AG09309 (cell line): ENCODE data around the gene PIK3R6.

Source experiments
- DNase-seq: peaks from one replicate; pipeline ENCODE4 v3.0.0-alpha.2; 2010; ENCODE audit warnings: low read depth
- H3K4me3 ChIP-seq: 2 replicates; pipeline ENCODE4 v1.5.1; 2011; ENCODE audit warnings: mild to moderate bottlenecking, low read depth, low read length, moderate library complexity; ENCODE audit not compliant: control insufficient read depth
- CTCF ChIP-seq: IDR thresholded peaks from 2 replicates; pipeline ENCODE4 v1.5.1; 2011; ENCODE audit warnings: mild to moderate bottlenecking, low read depth, low read length, inconsistent platforms; ENCODE audit not compliant: insufficient read depth, control insufficient read depth; ENCODE audit errors: missing control alignments

The PIK3R6 gene

GRCh38 chr17:8867361-8867981 lies at the start of gene PIK3R6:
Gene PIK3R6, minus strand, starts transcription at chr17:8867674. Its CDS starts 17,880 bp downstream, at chr17:8849794.
- H3K4me3 ChIP-seq = no peak within 1 kb of the TSS
- no peak for TF ChIP-seq CTCF
- DNase-seq = no peak

- no peak for DNase-seq
Measured at GRCh38 chr17:8916466-8916865, 49.0 kb upstream of the PIK3R6 start.

GRCh38 chr17:8914554-8914953 lies 47.1 kb upstream of the PIK3R6 start:
- no peak for TF ChIP-seq CTCF
- no peak for DNase-seq
- no peak overlapping the region for H3K4me3 ChIP-seq

More at GRCh38 chr17:8916466-8916865, 49.0 kb upstream of the PIK3R6 start:
- TF ChIP-seq CTCF = no peak
- H3K4me3 ChIP-seq = no peak overlapping the region

GRCh38 chr17:8913879-8914278 lies 46.4 kb upstream of the PIK3R6 start:
- no peak for DNase-seq
- H3K4me3 ChIP-seq = no peak overlapping the region
- no peak for TF ChIP-seq CTCF

- no peak for DNase-seq
- H3K4me3 ChIP-seq = no peak overlapping the region
- TF ChIP-seq CTCF = no peak
Measured at GRCh38 chr17:8913091-8913490, 45.6 kb upstream of the PIK3R6 start.

- DNase-seq = no peak
- no peak for TF ChIP-seq CTCF
- no peak overlapping the region for H3K4me3 ChIP-seq
Measured at GRCh38 chr17:8912084-8912981, 44.9 kb upstream of the PIK3R6 start.
